Renal cortex interstitium (tissue), 11 donors: ENCODE measurements around the gene EFEMP1. TPM values are rescaled to one million over a fixed set of nuclear protein-coding genes. Genes with fewer than 3 reads are reported as not detected.

ENCODE experiments used
- DNase-seq, 11 donors: peaks; one replicate each; pipeline ENCODE4 v3.0.0-alpha.2; 2013; ENCODE audit warnings: low read depth in 9 of 11, low spot score in 4 of 11; ENCODE audit errors: extremely low read depth in 1 of 11
- polyA plus RNA-seq, 3 donors: library from polyadenylated mRNA; unstranded; fragments of 120-200 nt; gene quantifications; one replicate each; pipeline ENCODE4 v1.2.1, GENCODE V29; 2013; ENCODE audit not compliant: insufficient read length in 3 of 3

Gene EFEMP1
- polyA plus RNA-seq, 3 donors: 94.1 to 104 (median 97.8) TPM

- no peak for DNase-seq
Measured at GRCh38 chr2:55883829-55884228, 39.8 kb downstream of the EFEMP1 start.

- DNase-seq: no peak
Measured at GRCh38 chr2:55883357-55883756, 40.2 kb downstream of the EFEMP1 start.

GRCh38 chr2:55882954-55883353, 40.6 kb downstream of the EFEMP1 start:
- no peak for DNase-seq

- DNase-seq: no peak
Measured at GRCh38 chr2:55880416-55881143, 43.0 kb downstream of the EFEMP1 start.

- DNase-seq: no peak
Measured at GRCh38 chr2:55879976-55880375, 43.6 kb downstream of the EFEMP1 start.

GRCh38 chr2:55877087-55877436, 46.5 kb downstream of the EFEMP1 start:
- DNase-seq: no peak

DNA sequence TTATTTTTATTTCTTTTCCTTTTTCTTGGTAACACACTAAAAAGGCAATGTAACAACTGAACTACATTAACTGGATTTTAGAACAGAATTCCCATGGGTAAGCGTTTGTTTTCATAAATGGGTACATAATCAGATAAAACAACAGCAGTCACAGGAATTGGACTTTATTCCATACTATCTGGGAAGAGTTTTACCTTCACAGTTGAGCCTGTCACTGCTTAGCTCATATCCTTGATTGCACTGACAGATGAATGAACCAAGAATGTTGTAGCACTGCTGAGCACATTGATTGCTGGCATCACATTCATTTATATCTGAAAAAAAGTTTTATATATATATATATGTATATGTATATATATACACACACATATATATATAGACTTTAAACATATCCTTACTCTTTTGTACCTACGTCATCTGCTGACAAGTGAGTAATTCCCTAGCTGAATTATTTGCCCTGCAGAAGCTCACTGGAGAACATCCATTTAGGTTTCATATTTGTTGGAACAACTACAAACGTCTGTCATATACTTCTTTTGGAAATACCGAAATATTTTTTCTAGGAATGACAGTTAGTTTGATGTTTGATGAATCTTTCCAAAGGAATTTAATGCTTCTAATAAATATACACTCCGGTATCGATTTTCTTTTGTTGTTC, 47.0 kb downstream of the EFEMP1 start:
- DNase-seq: no peak

- no peak for DNase-seq
Measured at GRCh38 chr2:55875434-55876135, 48.0 kb downstream of the EFEMP1 start.

DNA sequence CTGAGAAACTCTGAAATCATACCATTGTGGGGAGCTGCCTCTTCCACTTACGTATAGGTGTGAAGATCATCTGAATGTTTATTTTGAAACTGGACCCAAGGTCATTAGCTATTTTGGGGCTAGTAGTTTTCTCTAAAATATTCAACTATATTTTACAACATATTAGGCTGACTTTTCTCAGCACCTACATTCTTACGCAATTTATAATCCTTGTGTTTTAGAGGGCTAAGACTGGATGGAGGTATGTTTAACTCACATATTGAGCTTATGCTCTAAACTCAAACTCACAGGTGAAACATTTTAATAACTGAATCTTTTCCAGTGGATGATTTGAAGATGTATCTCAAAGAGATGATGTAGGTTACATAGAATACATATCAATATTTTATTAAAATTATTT, 49.2 kb downstream of the EFEMP1 start:
- no peak for DNase-seq

DNA sequence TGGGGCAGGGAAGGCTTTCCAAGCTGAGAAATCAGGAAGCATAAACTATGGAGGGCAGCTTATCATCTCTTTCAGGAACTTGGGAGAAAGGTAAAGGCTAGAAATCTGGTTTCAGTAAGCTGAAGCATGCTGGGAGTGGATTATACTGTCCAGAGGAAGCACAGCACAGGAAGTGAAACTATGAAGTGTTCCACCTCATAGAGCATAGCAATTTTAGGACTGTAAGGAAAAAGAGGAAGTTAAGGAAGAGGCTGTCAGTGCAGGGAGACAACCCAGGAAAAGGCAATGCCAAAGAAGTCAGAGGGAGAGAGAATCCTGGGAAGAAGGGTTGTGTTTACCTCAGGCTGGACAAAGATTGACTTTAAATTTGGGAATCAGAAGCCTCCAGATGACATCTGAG, 51.9 kb downstream of the EFEMP1 start:
- no peak for DNase-seq

GRCh38 chr2:55869637-55870325, 53.8 kb downstream of the EFEMP1 start:
- DNase-seq: no peak

GRCh38 chr2:55865096-55865835, 58.3 kb downstream of the EFEMP1 start:
- no peak for DNase-seq

DNA sequence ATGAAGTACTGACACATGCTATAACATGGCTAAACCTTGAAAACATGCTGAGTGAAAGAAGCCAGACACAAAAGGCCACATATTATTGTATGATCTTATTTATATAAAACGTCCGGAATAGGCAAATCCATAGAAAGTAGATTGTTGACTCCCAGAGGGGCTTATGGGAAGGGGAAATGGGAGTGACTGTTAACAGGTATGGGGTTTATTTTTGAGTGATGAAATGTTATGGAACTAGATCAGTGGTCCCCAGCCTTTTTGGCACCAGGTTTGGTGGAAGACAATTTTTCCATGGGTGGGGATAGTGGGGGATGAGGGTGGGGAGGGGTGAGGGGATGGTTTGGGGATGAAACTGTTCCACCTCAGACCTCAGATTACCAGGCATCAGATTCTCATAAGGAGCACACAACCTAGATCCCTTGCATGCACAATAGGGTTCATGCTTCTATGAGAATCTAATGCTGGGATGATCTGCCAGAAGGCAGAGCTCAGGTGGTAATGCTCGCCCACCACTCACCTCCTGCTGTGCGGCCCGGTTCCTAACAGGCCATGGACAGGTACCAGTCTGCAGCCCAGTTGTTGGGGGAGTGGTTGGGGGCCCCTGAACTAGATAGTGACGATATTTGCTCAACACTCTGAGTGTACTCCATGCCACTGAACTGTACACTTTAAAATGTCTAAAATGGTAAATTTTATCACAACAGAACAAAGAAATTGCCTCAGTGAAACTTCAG, 59.1 kb downstream of the EFEMP1 start:
- no peak for DNase-seq

GRCh38 chr2:55862673-55863390, 60.8 kb downstream of the EFEMP1 start:
- no peak for DNase-seq

DNA sequence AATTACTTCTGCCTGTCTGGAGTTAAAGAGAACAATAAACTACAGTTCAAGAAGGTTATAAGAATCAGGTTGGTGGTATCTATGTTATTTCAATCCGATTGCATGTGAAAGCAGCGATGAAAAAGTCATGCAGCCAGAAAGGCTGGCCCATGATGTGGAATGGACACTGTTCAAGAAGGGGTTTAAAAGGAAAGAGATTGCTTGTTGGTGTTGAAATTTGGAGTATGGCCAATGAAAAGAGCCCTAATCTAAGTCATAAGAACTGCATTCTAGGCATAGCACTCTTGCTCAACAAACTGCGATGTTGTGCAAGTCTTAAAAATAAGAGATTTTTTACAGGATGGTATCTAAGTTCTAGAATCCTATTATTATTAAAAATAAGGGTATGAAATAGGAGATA, 61.3 kb downstream of the EFEMP1 start:
- DNase-seq: no peak

GRCh38 chr2:55861733-55862132, 61.8 kb downstream of the EFEMP1 start:
- no peak for DNase-seq

DNA sequence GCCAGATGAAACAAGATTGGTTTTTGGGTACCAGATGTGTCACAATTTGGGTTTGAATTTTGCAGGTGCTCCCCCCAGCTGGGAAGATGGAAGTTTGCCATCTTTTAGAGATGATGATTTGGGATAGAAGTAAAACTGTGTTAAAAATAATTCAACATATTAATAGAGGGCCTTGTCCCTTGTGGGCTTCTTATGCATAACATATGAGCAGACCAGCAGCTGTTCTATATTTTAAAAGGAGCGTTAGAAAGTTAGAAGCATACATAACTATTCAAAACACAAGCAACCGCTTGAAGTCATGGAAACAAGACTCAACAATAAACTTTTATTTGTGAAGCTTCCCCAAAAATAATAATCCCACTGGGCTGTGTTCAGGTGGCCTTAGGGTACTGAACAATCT, 62.8 kb downstream of the EFEMP1 start:
- no peak for DNase-seq

DNA sequence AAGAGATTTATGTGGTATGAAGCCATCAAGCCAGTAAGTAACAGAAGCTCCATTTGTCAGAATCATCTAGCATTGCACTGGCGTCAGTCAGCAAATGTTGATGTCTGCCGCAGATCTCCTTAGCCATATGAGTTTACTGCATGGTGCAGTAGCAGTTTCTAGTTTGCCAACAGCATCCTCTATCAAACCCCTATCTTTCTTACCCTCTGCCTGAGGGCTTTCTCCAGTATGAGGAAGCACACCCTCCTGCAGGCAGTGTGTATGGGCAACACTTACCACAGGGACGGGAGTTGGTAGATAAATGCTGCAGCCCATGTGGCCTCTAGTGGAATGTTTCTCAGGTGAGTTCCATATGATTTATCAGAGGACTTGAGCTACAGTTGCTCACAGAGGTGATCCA, 63.7 kb downstream of the EFEMP1 start:
- no peak for DNase-seq
